Limb (tissue), 2 donors: ENCODE measurements around the gene FUT3.
"Not testable (repeated sequence)": the region's sequence is repeated elsewhere in the genome, so short reads cannot be mapped to it uniquely, and the experiment has no call there.

Experiments used
- DNase-seq, 2 donors: peaks; one replicate each; pipeline ENCODE4 v3.0.0-alpha.2; 2016; ENCODE audit errors: extremely low spot score in 2 of 2

The FUT3 gene

DNA sequence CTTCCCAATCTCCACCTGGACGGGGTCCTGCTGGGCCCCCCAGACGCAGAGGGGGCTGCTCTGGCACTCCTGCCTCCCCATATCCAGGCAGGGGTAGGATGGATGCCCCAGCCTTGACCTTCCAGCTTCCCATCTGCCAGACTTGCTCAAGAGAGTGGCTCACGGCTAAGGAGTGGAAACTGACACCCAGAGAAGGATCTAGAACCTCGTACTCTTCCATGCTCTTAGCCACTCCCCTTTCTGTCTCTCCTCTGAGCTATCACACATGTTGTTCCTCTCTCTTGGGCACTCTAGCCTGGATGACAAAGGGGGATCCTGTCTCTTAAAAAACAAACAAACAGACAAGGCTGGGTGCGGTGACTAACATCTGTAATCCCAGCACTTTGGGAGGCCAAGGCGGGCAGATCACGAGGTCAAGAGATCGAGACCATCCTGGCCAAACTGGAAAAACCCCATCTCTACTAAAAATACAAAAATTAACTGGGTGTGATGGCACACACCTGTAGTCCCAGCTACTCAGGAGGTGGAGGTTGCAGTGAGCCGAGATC is 31.2 kb upstream of the FUT3 start:
- DNase-seq = no peak

- no peak for DNase-seq
Observed at GRCh38 chr19:5881543-5882299, 30.5 kb upstream of the FUT3 start.

DNA sequence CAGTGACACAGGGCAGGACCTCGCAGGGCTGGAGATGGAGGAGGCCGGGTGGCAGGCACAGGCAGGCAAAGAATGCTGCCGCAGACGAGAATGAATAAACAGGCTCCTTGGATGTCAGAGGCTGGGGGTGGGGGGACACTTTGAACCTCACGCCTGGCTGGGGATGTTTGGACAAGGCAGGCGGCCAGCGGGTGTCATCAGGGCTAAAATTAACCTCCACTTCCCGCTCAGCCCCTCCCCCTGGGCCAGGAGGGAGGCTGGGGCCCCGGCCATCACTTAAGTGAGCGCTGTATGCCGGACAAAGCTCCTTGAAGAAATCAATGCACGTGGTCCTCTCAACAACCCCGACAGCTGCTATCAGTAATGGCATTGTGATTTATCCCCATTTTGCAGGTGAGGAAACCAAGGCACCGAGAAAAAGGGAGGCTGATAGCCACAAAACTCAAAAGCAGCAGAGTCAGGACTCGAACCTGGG is 29.4 kb upstream of the FUT3 start:
- peak; percentile 58 to 69 for DNase-seq

DNA sequence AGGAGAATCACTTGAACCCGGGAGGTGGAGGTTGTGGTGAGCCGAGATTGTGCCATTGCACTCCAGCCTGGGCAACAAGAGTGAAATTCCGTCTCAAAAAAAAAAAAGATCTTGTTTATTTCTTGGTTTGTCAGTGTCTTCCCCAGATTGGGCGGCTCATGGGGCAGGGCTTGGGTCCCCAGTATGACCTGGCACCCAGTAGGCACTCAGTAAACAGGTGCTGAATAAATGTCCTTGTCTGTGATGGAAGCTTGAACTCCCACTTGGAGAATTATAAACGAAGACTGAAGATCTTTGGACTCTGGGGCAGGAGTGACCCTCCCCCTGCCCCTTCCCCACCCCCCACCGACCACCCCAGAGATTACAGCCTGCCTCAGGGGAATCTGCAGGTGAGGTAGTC is 28.9 kb upstream of the FUT3 start:
- DNase-seq = no peak

GRCh38 chr19:5877882-5878281 is 26.6 kb upstream of the FUT3 start:
- DNase-seq = no peak

DNA sequence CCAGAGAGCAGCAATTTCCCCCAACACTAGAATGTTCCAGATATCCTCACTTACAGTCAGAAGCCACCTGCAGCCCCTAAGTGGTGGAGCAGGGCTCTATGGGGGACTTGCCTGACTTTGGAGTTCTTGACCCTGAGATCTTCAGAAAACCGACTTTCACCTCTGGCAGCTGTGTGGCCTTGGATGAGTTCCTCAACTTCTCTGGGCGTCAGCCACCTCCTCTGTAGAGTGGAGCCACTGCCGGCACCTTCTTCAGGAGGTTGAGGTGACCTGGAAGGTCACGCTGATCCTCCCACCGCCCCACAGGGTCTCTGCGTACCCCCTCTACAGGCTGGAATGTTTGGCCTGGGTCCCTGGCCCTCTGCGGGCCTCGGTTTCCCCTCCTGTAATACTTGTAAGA is 26.2 kb upstream of the FUT3 start:
- no peak for DNase-seq

GRCh38 chr19:5874496-5874895 is 23.2 kb upstream of the FUT3 start:
- DNase-seq = not testable (repeated sequence)

DNA sequence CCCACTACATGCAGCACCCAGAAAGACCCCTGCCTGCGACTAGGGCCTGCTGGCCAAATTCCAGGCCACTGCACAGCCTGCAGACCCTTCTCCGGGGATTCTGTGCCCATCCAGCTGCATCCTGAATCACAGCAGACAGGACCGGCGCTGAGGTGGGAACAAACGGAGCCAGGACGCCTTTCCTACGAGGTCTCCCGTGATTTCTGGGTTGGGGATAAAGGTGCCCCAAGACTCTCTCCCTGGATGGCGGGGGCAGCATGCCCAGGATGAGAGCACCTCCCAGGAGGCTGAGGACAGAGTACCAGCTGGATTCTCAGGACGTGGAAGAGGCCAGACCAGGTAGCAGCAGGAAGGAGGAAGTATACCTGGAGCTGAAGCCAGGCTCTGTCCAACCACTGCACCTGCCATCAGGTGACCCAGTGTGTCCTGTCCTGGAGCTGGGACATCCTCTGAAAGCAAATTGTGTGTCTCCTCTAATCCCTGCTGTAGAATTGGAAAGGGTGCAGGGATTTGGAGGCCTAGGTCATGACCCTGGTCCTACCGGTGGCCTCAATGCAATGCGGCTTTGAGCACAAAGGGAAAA is 22.5 kb upstream of the FUT3 start:
- no peak for DNase-seq

DNA sequence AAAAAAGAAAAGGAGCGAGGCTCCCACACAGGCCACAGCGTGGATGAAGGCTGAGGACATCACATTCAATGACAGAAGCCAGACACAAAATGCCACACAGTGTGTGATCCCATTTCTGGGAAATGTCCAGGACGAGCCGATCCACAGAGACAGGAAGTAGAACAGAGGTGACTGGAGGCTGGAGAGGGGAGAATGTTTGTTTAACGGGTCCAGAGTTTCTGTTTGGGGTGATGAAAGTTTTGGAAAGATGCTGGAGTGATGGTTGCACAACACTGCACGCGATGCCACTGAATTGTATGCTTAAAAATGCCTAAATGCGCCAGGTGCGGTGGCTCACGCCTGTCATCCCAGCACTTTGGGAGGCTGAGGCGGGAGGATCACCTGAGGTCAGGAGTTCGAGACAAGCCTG is 19.7 kb upstream of the FUT3 start:
- no peak for DNase-seq

- no peak for DNase-seq
Observed at GRCh38 chr19:5867201-5868136, 16.2 kb upstream of the FUT3 start.

DNA sequence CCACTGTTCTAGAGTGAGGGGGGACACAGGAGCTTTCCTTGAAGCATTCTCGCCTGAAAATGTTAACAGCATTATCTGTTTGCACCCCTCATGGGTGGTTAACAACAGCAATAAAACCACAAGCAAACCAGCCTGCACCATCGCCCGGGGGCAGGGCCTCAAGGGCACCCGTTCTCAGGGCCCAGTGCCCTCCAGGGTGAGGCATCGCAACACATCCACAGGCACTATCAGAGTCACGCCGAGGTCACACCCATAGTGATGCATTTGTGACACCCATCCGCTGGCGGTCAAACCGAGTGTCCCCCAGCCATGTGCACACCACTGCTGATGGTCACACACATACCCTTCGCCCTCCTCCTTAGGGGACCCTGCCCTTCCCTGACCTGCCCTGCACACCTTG is 14.5 kb upstream of the FUT3 start:
- no peak for DNase-seq

DNA sequence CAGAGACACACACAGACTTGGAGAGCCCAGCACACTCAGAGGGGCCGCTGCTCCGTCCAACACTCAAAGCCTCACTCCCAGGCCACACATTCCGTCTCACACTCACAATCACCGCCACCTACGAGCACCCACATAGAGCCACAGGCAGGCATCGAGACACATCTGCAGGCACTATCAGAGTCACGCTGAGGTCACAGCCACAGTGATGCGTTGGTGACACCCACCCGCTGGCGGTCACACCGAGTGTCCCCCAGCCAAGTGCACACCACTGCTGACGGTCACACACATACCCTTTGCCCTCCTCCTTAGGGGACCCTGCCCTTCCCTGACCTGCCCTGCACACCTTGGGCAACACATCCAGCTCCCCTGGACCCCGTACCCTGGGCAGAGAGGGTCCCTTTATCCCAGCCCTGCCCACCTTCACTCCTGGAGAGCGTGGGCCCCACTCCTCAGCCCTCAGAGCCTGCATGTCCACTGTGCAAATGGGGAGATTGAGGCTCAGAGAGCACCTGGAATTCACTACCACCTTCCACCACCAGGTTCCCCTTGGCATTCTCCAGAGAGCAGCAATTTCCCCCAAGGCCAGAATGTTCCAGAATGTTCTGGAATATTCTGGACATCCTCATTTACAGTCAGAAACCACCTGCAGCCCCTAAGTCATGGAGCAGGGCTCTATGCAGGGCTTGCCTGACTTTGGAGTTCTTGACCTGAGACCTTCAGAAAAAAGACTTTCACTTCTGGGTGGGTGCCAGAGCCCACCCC is 13.7 kb upstream of the FUT3 start:
- DNase-seq = no peak

DNA sequence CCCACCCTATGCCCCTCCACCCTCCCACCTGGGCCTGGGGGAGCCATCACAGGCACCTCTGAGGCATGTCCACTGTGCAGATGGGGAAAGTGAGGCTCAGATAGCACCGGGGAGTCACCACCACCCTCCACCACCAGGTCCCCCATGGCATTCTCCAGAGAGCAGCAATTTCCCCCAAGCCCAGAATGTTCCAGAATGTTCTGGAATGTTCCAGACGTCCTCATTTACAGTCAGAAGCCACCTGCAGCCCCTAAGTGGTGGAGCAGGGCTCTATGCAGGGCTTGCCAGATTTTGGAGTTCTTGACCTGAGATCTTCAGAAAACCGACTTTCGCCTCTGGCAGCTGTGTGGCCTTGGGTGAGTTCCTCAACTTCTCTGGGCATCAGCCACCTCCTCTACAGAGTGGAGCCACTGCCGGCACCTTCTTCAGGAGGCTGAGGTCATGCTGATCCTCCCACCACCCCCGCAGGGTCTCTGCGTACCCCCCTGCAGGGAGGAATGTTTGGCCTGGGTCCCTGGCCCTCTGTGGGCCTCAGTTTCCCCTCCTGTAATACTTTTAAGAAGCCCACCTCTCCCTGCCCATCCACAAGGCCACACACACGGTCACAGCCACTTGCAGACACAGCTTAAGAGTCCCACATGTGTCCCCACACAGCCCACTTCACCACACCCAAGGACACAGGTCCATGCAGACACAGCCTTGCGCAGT is 12.9 kb upstream of the FUT3 start:
- DNase-seq = no peak

- no peak for DNase-seq
Observed at GRCh38 chr19:5863030-5863665, 11.9 kb upstream of the FUT3 start.

DNA sequence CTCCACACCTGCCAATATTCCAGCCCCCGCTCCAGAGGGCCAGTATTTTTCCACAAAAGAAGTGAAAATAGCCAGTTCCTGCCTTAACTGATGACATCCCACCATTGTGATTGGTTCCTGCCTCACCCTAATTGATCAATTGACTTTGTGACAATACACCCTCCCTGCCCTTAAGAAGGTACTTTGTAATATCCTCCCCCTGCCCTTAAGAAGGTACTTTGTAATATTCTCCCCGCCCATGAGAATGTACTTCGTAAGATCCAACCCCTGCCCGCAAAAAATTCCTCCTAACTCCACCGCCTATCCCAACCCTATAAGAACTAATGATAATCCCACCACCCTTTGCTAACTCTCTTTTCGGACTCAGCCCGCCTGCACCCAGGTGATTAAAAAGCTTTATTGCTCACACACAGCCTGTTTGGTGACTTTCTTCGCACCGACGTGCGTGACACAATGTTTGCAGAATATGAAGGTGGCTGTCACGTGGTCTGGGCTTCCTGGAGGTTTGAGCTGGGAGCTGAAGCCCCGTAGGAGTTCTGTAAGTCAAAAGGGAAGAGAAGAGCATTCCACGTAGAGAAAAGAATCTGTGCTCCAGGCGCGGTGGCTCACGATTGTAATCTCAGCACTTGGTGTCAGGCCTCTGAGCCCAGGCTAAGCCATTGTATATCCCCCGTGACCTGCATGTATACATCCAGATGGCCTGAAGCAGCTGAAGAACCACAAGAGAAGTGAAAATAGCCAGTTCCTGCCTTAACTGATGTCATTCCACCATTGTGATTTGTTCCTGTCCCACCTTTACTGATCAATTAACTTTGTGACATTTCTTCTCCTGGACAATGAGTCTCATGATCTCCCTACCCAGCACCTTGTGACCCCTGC is 6.2 kb upstream of the FUT3 start:
- no peak for DNase-seq

DNA sequence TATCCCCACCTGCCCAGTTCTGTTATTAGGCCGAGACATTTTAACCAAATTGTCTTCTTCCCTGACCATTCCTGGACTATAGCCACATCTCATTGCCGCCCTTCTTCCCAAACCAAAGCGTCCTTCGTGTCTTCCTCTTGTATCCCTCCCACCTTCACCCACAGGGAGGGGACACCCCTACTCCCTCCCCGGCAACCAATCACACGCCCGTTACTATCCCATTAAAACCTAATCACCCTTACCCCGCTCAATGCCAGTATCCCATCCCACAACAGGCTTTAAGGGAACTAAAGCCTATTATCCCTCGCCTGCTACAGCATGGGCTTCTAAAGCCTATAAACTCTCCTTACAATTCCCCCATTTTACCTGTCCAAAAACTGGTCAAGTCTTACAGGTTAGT is 3.9 kb upstream of the FUT3 start:
- not testable (repeated sequence) for DNase-seq

DNA sequence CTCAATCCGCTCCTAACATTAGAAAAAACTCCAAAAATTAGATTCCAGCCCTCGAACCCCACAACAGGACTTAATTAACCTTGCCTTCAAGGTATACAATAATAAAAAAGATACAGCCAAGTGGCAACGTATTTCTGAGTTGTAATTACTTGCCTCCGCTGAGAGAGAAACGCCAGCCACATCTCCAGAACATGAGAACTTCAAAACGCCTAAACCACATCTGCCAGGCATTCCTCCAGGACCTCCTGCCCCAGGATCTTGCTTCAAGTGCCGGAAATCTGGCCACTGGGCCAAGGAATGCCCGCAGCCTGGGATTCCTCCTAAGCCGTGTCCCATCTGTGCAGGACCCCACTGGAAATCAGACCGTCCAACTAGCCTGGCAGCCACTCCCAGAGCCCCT is 2.9 kb upstream of the FUT3 start:
- DNase-seq = not testable (repeated sequence)

- DNase-seq = no peak
Observed at GRCh38 chr19:5850743-5851293, 431 bp downstream of the FUT3 start.

GRCh38 chr19:5850189-5850588 is 1.1 kb downstream of the FUT3 start:
- no peak for DNase-seq
